HT1080 (cell line): Measurements from ENCODE around the gene PVALEF. TPM values are rescaled to one million over a fixed set of nuclear protein-coding genes. Genes with fewer than 3 reads are reported as not detected.
"Not testable (repeated sequence)": the region's sequence is repeated elsewhere in the genome, so short reads cannot be mapped to it uniquely, and the experiment has no call there.

ENCODE experiments used
- DNase-seq: peaks from one replicate; pipeline ENCODE4 v3.0.0-alpha.2; 2015; ENCODE audit warnings: low read depth
- total RNA-seq: library from RNA; depleted of rRNA; stranded (reverse); fragments of >200 nt; shearing (Covaris generic); gene quantifications from 2 replicates; pipeline ENCODE4 v1.2.3, GENCODE V29; 2014

Gene PVALEF
- total RNA-seq, 1 experiment from 2014 or later, result not detected

DNA sequence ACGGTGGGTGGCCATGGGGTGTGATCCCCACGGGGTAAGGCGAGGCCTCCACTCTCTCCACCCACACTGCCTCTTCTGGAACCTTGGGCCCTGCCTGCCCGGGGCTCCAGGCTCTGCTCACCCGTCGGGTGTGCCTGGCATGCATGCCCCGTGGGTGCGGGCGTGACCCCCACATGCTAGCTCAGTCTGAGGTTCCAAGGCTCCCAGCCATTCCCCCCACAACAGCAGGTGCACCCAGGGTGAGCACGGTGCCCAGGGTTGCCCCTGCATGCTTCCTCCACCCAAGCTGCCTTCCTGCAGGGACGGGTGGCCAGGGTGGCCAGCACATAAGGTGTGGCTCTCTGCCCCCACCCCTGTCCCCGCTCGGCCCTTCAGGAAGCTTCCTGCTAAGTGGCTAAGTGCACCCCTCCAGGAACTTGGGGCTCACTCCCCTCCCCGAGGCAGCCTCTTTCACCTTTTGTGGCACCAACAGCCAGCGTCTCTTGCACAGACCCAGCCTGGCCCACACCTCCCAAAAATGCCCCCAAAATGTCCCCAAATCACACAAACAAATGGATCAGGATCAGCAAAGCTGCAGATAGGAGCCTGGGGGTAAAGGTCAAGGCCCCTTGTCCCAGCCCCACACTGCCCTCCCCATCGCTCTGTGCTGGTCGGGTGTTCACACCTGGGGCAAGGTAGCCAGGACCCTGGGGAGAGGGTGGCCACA is 21.4 kb upstream of the PVALEF start:
- no peak for DNase-seq

DNA sequence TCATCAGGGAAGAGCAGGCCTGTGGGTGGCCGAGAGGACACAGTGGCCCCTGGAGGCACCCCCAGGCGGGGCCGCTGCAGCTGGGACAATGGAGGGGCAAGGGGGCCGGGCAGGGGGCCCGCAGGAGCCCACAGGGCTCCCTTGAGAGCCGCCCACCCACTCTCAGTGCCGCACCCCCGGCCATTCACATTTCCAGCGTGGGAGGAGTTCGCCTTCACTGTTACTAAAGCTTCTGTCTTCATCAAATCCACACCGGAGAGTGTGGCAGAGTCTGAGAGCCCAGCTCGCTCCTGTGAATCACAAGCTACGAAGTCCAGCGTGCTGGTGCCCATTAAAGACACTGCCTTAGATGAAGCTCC is 20.9 kb upstream of the PVALEF start:
- DNase-seq, result no peak

DNA sequence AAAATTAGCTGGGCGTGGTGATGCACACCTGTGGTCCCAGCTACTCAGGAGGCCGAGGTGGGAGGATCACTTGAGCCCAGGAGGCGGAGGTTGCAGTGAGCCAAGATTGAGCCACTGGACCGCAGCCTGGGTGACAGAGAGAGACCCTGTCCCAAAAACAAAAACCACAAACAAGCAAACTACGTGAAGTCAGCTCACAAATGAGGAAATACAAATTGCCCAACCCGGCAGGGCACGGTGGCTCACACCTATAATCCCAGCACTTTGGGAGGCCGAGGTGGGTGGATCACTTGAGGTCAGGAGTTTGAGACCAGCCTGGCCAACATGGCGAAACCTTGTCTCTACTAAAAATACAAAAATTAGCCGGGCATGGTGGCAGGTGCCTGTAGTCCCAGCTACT is 19.1 kb upstream of the PVALEF start:
- DNase-seq, result not testable (repeated sequence)

DNA sequence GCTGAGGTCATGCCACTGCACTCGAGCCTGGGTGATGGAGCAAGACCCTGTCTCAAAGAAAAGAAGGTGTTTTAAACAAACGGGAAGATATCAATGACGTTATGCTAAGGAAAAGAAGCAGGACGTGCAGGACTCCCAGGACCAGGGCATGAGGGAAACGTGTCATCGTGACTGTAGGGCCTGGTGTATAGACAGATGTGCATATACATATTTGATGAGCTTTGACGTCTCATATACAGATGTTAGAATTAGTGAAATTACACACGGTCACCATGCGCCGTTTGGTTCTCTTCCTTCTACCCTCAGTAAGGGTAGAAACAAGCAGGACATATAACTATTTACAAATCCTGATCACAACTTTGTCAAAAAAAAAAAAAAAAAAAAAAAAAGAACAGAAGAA is 17.6 kb upstream of the PVALEF start:
- no peak for DNase-seq

DNA sequence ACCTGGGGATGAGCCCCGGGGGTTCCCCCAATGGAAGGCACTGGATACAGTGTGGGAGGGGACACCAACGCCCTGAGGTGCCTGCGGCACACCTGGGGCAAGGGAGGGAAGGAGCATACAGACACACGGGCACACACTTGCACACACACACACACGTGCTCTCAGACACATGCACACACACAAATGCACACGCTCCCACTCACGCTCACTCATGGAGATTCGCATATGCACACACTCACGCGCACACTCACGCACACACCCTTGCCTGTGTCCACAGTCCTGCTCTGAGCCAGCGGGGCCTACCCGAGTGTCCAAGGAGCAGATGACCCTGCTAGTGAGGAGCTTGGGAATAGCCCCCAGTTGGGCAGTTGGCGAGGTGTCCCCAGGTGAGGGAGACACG is 16.7 kb upstream of the PVALEF start:
- DNase-seq, result no peak

DNA sequence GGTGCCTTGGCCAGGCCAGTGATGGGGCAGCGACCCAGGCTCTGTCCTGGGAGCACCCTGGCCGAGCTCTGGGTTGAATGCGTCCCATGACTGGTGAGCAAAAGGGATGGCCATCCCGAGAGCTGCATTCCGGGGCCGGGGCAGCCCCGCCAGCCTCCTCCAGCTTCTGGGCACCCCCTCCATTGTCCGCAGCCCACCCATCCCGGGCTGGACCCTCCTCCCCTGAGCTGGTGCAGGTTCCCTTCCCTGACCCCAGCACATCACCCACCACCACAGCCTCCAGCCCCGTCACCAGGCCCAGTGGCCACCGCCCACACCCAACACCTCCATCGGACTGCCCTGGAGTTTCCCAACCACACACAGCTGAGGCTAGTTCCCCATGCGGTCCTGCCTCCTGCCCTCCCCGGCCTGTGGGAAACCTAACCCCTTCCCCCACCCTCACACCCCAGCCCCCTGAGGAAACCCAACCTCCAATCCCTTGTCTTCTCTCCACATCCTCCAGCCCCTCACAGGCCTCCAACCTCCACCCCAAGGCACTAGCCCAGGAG is 16.2 kb upstream of the PVALEF start:
- no peak for DNase-seq

DNA sequence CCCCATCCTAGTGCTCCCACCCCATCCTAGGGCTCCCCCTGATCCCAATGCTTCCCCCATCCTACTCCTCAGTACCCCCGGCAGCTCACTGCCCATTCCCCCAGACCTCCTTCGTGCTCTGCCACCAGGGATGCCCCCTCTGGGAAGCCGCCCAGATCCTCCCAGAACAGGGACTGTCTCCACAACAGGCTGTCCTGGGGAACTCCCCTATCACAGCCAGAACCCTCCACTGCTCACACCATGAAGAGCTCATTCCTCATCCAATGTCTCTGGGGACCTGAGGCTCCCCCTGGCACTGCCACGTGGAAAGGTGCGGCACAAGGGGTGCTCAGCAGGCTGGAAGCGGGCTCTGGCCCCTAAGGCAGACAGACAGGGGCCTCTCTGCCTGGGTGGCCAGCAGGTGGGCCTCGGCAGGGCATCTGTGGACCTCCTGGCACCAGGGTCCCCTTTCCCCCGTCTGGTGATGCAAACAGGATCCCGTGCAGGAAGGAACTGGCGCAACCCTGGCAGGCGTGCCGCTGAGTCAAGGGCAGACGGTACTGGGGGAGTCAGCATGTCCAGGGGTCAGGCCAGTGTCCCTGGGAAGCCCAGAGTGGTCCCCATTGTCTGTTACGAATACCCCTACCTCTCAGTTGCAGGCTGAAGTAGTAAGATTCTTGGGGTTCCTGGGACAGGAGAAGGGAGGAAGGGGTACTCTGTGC is 14.8 kb upstream of the PVALEF start:
- no peak for DNase-seq

DNA sequence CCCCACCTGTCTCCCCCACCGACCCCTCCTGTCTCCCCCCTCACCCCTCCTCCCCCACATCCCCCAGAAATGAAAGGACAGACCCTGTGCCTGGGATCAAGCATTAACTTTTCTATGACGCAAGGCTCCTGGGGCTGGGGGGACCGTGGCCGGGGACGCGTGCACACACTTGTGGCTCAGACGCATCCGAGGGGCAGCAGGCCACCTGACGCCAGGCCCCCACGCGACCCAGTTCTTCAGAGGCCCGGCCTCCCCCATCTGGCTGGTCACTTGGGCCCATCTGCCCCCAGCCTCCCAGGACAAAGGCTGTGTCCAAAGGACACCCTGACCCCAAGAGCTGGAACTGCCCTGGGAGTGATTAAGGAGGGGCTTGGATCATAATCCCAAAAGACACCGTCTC is 14.0 kb upstream of the PVALEF start:
- DNase-seq, result no peak

DNA sequence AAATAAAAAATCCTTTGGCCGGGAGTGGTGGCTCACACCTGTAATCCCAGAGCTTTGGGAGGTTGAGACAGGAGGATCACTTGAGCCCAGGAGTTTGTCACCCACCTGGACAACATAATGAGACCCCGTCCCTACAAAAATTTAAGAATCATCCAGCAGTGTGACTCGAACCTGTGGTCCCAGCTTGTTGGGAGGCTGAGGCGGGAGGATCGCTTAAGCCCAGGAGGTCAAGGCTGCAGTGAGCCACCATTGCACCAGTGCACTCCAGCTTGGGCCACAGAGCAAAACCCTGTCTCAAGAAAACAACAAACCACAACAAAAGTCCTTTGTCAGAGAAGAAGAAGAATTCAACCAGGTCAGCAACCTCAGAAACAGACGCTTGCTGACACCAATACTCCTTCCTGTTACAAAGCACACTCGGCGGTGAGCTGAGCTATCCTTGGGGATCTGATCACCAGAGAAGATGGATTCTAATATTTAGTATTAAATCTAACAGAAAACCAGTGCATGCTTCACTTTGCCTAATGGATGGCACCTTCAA is 12.9 kb upstream of the PVALEF start:
- DNase-seq, result peak; percentile 28

DNA sequence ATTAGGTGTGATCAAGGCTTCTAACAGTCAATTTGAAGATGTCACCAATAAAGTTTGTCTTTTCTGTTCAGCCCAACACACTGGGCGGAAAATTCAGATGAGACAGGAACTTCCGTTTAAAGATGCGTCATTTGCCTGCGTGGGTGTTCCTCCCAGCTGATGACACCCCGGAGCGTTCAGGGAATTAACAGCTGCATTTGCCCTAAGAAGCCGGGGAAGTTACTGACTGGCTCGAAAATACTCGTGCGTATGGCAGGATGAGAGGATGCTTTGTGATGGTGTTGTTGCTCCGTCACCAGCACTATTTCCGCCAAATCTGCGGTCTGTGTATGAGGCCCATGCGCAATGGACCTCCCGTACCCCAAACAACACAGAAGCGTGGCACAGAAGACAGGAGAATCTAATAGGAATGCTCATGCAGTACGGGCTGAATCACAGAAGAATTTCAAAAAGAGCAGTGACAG is 11.9 kb upstream of the PVALEF start:
- peak; percentile 62 for DNase-seq

DNA sequence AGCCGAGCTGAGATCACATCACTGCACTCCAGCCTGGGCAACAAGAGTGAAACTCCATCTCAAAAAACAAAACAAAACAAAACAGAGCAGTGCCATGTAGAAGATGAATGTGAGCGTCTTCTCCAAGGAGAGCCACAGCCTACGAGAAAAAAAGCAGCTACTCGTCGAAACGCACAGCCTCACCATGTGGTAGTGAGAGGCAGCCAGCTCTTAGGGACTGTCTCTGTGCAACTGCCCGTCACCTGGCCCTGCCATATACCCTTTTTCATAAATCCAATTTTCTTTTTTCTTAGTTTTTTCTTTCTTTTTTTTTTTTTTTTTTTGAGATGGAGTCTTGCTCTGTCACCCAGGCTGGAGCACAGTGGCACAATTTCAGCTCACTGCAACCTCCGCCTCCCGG is 11.3 kb upstream of the PVALEF start:
- DNase-seq, result not testable (repeated sequence)

DNA sequence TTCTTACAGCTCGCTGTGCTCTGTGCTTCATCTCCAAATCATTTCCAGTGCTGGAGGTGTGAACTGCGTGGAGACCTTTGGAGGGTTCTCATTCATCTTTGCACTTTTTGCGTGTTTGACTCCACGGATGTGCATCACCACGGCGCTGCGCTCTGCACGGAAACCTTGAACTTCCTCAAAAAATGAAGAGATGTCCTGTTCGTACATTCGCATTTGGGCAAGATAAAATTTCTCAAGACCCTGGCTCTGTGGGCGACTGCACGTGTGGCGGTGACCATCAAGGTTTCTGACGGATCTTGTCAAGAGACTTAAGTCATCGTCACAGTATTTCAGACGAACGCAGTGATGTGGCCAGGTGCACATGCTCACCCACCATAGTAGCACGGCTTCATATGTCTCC is 10.3 kb upstream of the PVALEF start:
- no peak for DNase-seq

DNA sequence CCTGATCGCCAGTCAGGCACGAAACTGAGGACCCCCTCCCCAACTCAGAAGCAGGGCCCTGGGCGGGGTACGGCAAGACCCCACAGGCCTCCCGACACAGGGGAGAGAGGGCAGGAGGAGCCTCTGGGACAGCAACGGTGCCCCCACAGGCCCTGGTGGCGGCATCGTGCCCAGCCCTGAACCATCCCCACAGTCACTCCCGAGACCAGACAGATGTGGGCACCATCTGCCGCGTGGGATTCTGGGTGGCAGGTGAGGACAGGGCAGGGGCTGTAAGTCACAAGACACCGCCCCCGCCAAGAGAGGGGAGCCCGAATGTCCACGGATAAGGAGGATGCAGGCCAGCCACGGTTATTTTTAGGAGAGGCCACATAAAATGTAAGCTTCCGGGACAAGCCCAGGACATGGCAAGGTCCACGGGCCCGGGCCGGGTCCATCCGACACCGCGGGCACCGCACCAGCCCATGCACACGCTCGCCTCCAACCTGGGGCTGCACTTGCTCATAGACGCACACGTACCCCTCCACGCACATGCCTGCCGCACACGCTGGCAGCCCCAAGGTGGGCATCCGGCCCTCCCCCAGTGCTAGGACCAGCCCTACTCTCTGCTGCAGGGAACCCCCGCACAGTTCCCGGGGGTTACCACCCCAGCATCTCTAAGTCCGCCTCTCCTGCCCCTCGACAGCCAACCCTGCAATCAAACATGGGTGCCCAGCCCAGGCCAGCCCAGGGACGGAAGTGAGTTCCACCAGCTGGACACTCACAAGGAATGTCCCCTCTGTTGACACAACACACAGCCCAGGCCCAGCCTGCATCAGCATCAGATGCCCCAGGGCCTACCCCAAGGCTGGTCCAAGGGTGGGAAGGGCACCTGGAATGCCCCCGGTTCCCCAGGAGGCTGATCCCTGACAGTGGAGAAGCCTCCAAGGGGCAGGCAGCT is 8.2 kb upstream of the PVALEF start:
- DNase-seq, result no peak

DNA sequence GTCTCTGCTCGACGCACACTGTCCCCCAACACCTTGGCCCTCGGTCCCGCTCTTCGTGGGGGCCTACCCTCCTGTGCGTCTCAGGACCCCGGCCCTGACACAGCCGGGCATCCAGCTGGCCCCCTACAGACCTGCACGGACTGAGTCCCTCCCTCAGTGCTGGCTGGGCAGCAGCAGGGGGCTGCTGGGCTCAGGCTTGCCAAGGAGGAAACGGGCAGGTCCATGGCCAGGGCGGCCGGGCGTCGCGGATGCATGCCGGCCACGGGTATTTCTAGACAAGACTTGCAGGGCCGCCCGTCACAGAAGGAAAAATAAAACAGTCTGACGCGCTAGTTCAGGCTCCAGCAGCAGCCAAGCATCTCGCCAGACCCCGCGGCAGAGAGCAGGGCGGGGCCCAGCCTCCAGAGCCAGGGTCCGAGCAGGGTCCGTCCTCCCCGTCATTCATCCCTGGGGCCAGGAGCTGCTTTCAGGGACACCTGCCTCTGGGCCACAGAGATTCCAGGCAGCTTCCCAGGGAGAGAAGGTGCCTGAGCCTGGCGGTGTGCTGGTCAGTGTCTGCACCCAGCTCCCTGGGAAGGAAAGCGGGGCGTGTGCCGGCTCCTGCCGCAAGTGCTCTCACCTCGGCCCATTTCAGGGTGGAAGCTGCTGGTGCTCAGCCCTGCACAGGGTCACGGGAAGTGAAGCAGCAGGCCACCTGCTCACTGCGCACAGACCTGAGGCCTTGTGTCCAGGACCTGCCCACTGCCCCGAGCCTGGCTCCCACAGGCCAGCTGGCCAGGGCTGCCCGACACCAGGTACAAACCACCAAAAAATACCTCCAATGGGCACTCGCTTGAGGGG is 7.2 kb upstream of the PVALEF start:
- no peak for DNase-seq

DNA sequence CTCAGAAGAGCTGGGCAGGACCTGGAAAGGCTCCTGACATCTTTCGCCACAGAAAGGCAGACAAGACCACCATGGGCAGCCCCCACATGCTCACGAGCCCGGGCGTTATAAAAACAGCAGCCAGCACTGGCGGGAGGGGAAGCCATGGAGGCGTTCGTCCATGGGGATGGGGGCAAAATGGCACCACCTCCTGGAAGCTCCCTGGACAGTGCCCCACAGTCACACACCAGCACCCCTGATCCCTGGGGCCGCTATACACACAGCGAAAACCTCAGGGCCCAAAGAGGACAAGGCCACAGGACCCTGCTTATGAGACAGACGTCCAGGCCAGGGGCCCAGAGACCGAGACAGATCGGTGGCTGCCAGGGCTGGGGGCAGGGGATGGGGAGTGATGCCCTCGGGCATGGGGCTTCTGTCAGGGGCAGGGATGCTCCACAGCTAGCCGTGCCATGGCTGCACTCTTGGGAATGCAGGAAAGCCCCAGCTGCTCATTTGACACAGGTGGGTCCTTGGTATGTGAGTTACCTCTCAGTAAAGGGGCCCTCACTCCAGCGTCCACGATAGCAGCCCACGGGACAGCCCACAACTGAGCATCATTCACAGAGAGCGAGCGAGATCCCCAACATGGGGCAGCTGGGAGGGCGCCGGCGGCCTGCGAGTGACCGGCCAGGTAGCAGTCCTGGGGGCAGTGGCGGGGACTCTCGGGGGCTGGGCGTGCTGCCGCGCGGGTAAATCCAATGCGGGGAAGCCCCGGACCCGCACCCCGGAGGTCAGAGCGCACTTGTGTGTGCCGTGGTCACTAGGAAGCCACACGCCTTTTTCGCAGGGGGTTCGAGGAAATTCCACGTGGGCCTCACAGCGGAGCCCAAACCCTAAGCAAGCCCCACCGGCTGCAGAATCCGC is 6.4 kb upstream of the PVALEF start:
- DNase-seq, result no peak

DNA sequence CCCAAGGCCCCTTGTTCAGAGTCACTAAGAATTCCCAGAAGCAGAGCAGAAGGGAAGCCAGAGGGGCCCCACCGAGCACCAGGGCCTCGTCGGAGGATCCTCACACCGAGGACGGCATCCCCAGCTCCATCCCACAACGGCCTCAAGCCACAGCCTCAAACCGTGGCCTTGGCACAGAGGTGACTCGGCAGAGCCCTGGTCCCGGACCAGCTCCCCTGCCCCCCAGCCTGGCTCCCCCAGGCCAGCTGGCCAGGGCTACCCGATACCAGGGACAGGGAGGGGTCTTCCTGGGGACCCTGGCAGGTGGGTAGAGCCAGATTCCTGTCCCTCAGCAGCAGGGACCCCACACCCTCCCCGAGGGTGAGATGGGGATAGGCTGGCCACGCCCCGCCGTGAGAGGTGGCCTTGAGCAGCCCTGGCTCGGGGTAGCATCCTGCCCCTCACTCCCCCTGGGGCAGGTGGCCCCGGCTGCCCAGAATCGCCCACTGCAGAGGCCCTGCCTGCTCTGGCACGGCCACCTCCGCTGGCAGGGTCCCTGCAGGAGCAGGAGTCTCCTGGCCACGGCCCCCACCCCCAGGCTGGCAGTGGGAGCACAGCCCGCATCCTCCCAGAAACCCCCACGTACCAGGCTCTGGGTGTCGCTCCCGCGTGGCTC is 5.6 kb upstream of the PVALEF start:
- no peak for DNase-seq

DNA sequence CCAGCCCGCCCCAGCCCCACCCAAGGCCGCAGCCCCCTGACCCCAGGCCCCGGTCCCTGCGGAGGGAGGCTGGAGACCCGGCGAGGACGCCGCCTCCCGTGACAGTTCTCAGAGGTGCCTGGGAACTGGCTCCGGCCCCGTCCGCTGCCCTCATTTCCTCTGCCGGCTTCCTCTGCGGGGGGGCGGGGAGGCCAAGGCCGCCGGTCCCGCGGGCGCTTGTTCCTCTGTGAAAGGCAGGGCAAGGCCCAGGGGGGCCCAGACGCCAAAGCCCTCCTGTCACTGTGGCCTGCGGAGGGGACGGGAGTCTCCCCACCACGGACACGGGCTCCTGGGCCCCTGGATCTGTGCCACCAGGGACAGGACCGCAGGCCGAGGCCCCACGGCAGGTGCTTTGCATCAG is 5.0 kb upstream of the PVALEF start:
- DNase-seq, result no peak

DNA sequence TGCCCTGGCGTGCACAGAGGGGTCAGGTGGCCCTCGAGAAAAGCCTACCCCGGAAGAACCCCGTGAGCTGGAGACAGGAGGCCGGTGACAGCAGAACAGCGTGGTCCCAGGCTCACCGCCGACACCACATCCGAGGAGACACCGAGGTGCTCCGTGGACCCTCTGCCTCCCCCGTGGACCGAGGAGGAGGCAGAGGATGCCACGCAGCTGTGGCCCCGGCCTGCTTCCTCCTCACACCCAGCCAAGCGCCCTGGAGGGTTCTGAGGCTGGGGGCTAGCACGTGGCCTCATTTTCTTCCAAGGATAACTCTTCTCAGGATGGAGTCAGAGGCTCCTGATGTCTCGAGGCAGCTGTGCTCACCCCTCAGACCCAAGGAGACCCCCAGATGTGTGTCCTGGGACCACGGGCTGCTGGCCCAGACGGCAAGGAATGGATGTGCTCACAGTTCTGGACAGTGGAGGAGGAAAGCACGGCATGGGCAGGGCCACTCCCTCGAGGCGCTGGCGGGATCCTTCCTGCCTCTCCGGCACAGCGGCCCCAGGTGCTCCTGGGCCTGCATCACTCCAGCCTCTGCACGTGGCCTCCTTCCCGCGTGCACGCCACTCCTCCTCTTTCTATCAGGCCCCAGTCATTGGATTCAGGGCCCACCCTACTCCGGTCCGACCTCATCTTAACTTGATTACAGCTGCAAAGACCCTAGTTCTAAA is 4.4 kb upstream of the PVALEF start:
- no peak for DNase-seq
